T-helper 1 cell (primary cell): ENCODE measurements around the gene SLC66A2.
"Not testable (repeated sequence)": the region's sequence is repeated elsewhere in the genome, so short reads cannot be mapped to it uniquely, and the experiment has no call there.

Experiments used
- DNase-seq, 5 donors: peaks; one replicate each; pipeline ENCODE4 v3.0.0-alpha.2; 2012 to 2020
- total RNA-seq, 4 donors: gene quantifications; one replicate each; lab custom pipeline; 2026; lab: John Stamatoyannopoulos, UW

SLC66A2 gene
- total RNA-seq, result 26.3 to 39.8 (median 33.2) reads per million in 4 donors

DNA sequence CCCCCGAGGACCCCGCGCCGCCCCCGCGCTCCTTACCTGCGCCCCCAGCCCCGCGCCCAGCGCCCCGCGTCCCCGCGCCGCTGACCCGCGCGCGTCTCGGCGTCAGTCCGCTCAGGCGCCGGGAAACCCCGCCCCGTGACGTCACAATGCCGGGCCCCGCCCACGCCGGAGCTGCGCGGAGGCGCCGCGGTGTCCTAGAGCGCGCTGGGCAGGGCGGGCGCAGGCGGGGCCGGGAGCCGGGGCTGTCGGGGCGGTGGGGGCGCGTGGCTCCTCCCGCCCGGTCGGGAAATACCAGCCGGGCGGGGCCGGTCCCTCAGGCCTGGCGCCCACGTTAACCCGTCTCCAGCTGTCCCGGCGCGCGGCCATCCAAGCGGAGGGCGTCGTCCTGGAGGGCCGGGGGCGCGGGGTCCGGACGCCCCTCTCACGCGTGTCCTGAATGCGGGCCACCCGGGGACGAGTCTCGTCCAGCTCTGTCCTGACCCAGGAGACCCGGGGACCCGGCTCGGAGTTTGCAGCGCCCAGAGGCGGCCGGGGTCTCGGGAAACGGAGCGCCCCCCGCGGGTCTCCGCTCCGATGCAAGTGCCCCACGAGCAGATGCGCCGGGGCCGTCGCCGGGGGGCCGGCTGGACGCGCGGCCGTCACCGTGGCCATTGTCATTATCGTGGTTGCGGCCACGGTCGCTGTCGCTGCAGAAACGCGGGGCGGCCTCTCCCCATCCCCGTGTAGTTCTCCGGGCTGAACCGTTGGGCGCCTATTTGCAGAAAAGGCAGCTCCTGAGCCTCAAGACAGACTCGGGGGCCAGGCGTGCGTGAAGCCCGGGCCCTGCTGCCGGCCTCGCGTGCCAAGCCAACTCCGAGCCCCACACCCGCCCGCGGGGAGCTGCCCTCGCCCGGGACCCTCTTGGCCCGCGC, at the start of gene SLC66A2:
Gene SLC66A2, minus strand, starts transcription at position 109 of the 911 bp plus-strand sequence. CDS start 727 bp downstream, outside the sequence.
- DNase-seq, result peak; percentile 87 to 94 (median 91)

DNA sequence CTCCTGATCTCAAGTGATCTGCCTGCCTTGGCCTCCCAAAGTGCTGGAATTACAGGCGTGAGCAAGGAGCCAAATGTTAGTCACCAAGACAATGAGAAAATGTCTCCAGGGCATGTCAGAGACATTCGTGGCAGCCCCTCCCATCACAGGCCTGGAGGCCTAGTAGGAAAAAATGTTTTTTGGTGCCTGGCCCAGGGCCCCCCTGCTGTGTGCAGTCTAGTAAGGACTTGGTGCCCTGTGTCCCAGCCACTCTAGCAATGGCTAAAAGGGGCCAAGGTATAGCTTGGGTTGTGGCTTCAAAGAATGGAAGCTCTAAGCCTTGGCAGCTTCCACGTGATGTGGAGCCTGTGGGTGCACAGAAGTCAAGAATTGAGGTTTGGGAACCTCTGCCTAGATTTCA, 49.4 kb upstream of the SLC66A2 start:
- DNase-seq, result no peak

DNA sequence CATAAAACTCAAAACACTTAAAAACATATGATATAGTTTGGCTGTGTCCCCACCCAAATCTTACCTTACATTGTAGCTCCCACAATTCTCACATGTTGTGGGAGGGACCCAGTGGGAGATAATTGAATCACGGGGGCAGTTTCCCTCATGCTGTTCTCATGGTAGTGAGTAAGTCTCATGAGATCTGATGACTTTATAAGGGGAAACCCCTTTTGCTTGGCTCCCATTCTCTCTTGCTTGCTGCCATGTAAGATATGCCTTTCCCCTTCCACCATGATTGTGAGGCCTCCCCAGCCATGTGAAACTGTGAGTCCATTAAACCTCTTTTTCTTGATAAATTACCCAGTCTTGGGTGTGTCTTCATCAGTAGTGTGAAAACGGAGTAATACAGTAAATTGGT, 48.2 kb upstream of the SLC66A2 start:
- DNase-seq, result not testable (repeated sequence)

DNA sequence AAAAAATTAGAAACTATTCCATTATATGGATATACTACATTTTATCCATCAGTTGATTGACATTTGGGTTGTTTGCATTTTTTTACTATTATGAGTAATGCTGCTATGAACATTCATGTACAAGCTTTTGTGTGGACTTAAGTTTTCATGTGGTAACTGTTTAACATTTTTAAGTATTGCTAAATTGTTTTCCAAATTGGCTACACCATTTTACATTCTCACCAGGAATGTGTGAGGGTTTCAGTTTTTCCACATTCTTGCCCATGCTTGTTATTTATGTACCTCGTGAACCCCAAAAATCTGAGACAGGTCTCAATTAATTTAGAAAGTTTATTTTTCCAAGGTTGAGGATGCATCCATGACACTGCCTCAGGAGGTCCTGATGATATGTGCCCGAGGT, 40.0 kb upstream of the SLC66A2 start:
- DNase-seq, result no peak

DNA sequence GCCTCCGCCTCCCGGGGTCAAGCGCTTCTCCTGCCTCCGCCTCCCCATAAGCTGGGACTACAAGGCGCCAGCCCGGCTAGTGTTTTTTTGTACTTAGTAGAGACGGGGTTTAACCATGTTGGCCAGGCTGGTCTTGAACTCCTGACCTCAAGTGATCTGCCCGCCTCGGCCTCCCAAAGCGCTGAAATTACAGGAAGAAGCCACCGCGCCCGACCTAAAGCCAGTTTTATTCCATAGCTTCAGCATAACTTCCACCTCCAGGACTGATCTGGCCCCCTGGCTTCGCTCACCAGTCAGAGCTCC, 37.7 kb upstream of the SLC66A2 start:
- DNase-seq, result no peak

DNA sequence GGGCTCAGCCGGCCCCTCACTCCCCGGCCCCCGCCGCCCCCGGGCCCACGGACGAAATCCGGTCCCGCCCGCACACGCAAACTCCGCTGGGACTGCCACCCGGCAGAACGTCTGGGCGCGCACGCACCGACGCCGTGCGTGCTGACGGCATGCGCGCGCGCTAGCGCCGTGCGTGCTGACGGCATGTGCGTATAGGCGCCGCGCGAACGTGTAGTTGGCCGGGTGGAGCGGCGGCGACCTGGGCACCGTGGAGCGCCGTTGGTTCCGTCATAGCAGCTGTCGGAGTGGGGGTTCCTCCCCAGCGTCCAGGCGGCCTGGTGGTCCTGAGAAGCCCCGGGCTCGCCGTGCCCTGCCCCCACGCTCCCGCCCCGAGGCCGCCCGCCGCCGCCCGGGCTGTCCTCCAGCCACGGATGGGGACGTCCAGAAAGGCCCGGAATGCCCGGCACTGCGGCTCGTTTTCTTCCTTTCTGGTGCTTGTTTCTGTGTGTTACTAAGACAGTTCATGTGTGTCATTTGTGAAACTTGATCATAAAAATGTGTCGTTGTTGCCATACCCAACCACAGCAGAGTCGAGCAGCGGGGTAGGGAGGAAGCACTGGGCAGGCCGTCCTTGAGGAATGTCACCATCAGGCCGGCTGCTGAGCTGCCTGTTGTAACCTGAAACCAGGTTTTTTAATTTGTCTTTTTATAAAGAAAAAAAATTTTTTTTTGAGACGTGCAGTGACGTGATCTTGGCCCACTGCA, 37.2 kb upstream of the SLC66A2 start, which contains the start of gene TXNL4A:
Gene TXNL4A, minus strand, starts transcription at position 113 of the 744 bp plus-strand sequence. CDS start 171 bp downstream, outside the sequence.
- DNase-seq, result peak; percentile 60 to 91 (median 73)

DNA sequence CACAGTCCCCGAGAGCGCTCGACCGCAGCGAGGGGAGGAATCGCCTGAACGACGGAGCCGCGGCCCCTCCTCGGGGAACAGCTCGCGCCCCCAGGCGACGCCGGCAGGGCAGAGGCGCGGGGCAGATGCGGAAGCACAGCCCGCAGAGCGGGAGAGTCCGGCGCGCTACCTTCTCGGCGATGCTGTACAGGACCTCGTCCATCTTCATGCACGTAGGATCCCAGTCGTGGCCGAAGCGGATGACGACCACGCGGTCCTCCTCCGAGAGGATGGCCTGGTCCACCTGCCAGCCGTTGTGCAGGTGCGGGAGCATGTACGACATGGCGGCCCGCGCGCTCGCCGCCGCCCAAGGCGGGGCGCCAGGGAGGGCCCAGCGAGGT, 36.6 kb upstream of the SLC66A2 start:
- DNase-seq, result peak; percentile 28 to 62 (median 58)

DNA sequence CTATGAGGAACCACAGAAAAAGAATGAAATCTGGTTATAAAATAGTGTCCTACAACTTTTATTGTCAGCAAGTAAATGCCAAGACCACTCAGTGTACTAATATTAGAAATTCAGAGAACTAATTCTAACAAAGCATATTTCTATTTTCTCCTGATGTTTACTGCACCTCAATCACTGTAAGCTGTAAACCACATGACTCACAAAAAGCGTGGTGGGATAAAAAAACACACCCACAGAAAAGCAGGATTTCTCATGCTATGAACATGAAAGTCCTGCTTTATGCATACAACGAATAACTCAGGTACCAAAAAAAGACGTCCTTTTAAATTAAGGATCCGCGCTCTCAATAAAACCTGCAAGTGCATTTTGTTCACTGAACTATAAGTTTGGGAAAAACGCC, 36.1 kb upstream of the SLC66A2 start:
- no peak for DNase-seq

DNA sequence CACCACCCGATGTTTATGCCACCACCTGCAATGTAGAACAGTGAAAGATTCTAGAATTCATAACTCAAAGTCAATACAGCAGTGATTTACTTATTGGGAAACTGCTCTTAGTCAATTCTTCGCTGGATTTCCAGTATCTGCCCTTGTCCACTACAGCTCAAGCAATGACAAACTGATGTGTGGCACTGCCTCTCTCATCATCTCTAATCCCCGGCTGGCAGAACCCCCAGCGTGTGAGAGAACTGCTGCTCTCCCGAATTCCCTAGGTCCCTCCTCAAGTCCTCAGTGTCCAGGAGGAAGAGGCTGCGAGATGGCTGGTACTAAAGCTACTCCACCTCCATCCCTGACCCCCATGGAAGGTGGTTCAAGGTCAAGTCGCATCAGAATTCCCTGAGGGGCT, 35.3 kb upstream of the SLC66A2 start:
- DNase-seq, result no peak

DNA sequence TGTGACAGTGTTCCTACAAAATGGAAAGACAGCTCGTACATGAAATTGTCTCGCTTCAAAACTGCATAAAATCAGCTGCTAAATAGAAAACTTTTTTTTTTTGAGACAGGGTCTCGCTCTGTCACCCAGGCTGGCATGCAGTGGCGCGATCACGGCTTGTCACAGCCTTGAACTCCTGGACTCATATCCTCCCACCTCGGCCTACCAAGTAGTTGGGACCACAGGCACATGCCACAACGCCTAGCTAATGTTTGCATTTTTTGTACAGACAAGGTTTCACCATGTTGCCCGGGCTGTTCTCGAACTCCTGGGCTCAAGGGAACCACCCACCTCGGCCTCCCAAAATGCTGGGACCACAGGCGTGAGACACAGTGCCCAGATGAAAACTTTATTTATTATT, 33.7 kb upstream of the SLC66A2 start:
- no peak for DNase-seq

DNA sequence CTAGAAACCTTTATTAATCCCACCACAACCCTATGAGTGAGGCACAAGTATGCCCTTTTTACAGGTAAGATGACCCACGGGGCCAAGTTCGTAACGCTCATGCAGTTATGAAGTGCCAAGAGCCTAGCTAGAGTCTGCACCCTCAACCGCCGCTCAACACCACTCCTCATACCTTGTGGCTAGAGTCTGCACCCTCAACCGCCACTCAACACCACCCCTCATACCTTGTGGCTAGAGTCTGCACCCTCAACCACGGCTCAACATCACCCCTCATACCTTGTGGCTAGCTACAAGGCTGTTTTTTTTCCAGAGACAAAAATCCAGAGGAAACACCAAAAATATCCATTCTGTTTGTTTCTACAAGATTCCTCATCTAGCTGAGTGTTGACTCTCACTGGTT, 32.3 kb upstream of the SLC66A2 start:
- no peak for DNase-seq

DNA sequence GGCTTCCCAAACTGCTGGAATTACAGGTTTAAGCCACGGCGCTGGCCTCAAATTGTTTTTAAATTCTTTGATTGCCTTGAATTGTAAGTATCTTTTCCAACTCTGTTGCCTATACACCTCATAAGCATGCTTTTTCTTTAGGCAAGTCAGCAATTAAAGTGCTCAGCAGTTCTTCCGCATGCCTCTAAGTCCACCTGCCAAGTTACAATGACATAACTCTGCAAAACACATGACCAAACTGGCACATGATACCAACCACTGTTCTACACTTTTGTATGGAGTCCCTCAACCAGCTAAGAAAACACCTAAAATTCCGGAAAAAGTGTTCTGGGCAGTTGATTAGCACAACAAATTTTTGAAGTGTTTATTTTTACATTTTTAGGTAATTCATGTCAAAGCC, 31.8 kb upstream of the SLC66A2 start:
- no peak for DNase-seq

DNA sequence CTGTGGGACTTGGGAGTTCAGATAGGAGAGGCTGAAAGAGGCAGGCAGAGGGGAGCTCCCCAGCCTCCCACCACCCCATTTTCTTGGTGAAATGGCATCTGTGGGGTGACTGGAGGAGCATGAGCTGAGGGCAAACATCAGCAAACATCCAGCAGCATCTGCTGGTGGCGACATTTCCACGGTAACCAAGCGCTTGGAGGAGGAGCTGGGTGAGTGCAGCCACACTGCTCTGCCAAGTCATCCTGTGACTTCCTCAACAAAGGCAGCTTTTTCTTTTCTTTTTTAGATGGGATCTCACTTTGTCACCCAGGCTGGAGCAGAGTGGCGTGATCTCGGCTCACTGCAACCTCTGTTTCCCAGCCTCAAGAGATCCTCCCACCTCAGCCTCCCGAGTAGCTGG, 31.3 kb upstream of the SLC66A2 start:
- DNase-seq, result peak in 1 of 5 donors; percentile 40

DNA sequence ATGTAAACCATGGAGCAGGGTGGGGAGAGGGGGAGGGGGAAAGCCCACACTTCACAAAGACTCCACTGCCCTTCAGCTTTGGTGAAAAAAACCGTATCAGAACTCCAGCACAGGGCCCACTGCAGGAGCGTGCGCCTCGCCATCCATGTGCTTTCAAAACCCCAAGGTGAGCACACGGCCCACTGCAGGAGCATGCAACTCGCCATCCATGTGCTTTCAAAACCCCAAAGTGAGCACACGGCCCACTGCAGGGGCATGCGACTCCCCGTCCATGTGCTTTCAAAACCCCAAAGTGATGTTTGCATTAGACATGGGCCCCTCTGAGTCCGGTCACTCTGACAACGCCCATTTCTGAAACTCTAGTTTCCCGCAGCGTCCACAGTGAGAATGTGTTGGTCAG, 29.1 kb upstream of the SLC66A2 start:
- DNase-seq, result no peak

DNA sequence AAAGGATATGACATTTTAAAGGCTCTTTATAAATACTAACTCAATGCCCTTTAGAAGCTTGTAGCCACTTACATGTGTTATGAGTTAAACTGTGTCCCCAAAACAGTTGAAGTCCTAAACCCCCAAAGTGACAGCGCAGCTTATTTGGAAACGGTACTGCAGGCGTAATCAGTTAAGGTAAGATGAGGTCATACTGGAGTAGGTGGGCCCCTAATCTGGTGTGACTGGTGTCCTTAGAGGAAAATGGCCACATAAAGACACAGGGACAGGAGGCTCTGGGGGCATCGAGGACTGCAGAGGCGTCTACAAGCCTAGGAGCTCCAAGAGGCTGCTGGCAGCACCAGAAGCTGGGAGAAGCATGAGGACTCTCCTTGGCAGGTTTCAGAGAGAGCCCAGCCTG, 28.4 kb upstream of the SLC66A2 start:
- DNase-seq, result no peak

DNA sequence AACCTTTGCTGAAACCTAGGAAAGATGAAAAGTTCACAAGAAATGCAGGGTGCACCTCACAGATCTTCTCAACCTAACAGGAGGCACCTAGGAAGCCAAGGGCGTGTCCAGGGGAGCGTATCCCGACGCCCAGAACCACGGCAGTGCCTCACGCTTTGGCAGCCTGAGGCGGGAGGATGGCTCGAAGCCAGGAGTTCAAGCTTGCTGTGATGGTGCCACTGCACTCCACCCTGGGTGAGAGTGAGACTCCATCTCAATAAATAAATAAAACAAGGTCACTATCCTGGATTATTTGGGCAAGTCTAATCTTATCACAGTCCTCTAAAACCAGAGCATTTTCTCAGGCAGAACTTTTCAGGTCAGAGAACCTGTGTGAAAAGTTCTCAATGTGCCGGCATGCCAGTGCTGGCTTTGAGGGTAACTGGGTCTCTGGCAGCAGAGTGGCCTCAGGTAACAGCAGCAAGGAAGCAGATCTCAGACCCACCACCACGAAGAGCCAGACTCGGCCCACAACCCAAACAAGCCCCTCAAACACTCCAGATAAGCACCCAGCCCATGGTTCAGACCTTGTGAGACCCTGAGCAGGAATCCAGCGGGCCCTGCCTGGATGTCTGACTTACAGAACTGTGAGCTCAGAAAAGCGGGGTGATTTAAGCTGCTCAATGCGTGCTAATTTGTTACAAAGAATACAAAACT, 24.7 kb upstream of the SLC66A2 start:
- no peak for DNase-seq

DNA sequence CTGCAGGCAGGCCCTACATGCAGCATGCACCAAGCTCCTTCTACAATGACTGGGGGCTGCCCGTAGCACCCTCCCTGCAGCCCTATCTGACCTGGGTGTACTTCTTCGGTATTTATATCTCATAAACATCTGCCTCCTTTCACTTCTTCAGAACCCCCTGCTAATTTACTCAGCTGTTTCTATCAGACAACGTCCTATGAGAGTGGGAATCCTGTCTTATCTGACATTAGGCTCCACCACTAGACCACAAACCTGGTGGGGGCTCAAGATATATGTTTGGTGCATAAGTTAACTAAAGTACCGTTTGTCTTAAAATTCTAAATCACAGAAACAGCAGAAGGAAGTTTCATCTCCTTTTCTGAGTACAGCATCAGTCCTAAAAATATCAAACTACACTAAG, 23.6 kb upstream of the SLC66A2 start:
- DNase-seq, result no peak

DNA sequence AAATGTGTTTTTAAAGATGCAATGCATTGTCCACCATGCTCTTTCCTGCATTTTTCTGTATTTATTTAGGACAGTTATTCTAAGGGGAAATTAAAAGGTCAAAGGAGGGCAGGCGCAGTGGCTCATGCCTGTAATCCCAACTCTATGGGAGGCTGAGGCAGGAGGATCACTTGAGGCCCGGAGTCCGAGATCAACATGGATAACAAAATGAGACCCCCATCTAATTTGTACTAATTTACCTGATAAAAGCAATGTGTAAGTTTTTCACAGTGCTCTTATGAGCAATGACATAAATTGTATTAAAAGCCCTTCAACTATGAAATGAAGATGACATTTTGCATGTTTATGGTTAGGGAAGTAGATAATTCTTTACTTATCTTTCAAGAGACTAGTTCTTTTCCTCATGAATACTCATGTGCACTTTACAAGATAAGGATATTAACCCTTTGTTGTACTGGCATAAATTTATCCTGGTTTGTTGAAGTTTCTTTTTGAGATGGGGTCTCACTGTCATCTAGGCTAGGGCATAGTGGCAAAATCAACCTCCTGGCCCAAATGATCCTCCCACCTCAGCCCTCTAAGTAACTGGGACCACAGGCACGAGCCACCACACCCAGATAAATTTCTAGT, 22.7 kb upstream of the SLC66A2 start:
- no peak for DNase-seq

DNA sequence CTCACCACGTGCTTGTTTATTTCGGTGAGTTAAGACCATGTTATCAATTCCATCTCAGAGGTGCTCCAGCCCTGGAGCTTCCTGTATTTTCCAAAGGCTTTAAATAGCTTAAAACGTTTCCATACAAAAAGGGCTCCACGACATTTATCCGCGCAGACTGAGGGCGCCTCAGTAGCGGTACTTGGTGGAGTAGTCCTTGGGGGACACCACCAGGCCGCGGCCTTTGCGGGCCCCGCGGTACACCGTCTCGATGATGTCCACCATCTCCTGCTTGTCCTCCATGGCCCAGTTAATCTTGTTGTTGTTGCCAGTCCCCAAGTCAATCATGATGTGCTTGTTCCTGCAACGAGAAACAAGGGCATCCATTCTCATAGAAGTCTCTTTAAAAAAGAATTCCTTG, 22.1 kb upstream of the SLC66A2 start:
- DNase-seq, result no peak

DNA sequence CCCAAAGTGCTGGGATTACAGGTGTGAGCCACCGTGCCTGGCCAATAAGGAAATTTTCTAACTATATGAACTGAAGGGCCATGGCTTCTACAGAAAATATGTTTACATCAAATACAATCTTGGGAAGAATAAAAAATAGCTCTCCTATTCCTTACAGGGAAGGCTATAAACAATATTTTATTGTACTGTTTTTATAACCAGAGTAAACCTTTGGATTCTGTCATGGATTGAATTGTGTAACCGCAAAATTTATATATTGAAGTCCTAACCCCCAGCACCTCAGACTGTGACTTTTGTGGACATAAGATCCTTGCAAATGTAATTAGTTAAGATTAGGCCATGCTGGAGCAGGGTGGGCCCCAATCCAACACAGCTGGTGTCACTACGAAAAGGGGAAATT, 21.3 kb upstream of the SLC66A2 start:
- DNase-seq, result no peak

DNA sequence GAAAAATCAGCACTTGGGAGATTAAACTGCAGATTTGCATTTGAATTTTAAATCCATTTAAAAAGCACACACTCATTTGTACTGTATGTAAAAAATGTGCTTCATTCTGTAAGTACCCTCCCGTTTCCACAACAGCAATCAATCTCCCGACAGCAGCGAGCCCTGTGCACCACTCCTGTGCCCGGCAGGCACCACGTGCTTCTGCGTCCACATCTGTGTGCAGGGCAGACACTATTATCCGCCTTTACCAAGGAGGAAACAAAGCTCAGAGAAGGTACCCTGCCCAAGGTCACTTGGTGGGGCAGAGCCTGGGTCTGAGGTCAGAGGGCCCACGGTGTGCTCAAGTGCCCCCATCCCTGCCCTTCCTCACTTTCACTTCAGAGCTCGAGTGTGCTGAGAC, 20.5 kb upstream of the SLC66A2 start:
- DNase-seq, result no peak

DNA sequence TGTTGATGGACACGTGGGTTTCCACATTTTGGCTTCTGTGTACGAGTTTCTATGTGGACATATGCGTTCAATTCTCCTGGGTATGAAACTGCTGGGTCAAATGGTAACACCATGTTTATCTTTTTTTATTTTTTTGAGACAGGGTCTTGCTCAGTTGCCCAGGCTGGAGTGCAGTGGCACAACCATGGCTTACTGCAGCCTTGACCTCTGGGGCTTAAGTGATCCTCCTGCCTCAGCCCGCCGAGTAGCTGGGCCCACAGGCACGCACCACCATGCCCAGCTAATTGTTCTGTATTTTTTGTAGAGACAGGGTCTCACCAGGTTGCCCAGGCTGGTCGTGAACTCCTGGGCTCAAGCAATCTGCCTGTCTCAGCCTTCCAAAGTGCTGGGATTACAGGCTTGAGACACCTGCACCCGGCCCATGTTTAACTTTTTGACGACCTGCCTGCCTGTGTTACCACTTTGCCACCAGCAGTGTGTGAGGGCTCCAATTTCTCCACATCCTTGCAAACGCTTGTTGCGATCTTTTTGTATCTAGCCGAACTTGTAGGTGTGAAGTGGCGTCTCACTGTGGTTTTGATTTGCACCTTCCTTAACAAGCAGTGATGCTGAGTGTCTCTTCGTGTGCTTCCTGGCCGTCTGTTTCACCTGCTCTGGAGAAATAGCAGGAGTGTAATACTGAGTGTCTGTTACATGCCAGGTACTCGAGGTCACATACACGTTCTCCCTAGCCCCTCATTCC, 19.9 kb upstream of the SLC66A2 start:
- no peak for DNase-seq
